ENCODE data around the gene CORO6.

Gene CORO6

GRCh38 chr17:29592850-29593551, 29.7 kb downstream of the CORO6 start, which contains the start of gene ANKRD13B:
Gene ANKRD13B (plus strand): TSS chr17:29593132. CDS start chr17:29593622, 490 bp downstream.
- ATAC-seq, result peak; percentile 11
- Mint-ChIP-seq H3K27me3 (no peaks in the 10 kb centered on the region), H3K9me3 (no peaks in the 10 kb centered on the region), H3K4me3 (peak within 1 kb of the TSS; percentile 84), H3K36me3 (no peaks in the 10 kb centered on the region), H3K27ac (peak within 1 kb of the TSS; percentile 73), H3K4me1 (peaks cover 51% of the 10 kb centered on the region)

- Mint-ChIP-seq H3K27me3 (no peaks in the 10 kb centered on the region), H3K4me1 (peaks cover 61% of the 10 kb centered on the region), H3K4me3 (peak overlapping the region; percentile 78), H3K27ac (peak overlapping the region; percentile 73), H3K9me3 (no peaks in the 10 kb centered on the region), H3K36me3 (no peaks in the 10 kb centered on the region)
- ATAC-seq, result peak; percentile 58
Measured at GRCh38 chr17:29591737-29592608, 30.7 kb downstream of the CORO6 start.

- no peaks in the 10 kb centered on the region for H3K27me3 Mint-ChIP-seq
- no peaks in the 10 kb centered on the region for H3K9me3 Mint-ChIP-seq
- peak overlapping the region; percentile 73 for H3K27ac Mint-ChIP-seq
- no peak for ATAC-seq
- H3K36me3 Mint-ChIP-seq, result no peaks in the 10 kb centered on the region
- peak overlapping the region; percentile 78 for H3K4me3 Mint-ChIP-seq
- H3K4me1 Mint-ChIP-seq, result peaks cover 67% of the 10 kb centered on the region
Measured at GRCh38 chr17:29591146-29591736, 31.5 kb downstream of the CORO6 start.

- no peak for ATAC-seq
- H3K27me3 Mint-ChIP-seq, result no peaks in the 10 kb centered on the region
- H3K27ac Mint-ChIP-seq, result peak overlapping the region; percentile 73
- peak overlapping the region; percentile 78 for H3K4me3 Mint-ChIP-seq
- peaks cover 72% of the 10 kb centered on the region for H3K4me1 Mint-ChIP-seq
- no peaks in the 10 kb centered on the region for H3K9me3 Mint-ChIP-seq
- no peaks in the 10 kb centered on the region for H3K36me3 Mint-ChIP-seq
Measured at GRCh38 chr17:29590411-29591145, 32.1 kb downstream of the CORO6 start.

GRCh38 chr17:29589524-29590410, 32.9 kb downstream of the CORO6 start, which contains the start of gene GIT1:
Gene GIT1 (minus strand): TSS chr17:29589648. CDS start chr17:29589378, 270 bp downstream.
- peak; percentile 87 for ATAC-seq
- Mint-ChIP-seq H3K4me1 (peaks cover 80% of the 10 kb centered on the region), H3K27ac (peak within 1 kb of the TSS; percentile 75), H3K36me3 (no peaks in the 10 kb centered on the region), H3K9me3 (no peaks in the 10 kb centered on the region), H3K4me3 (peak within 1 kb of the TSS; percentile 91), H3K27me3 (no peaks in the 10 kb centered on the region)

- Mint-ChIP-seq H3K27ac (peak overlapping the region; percentile 75), H3K9me3 (no peaks in the 10 kb centered on the region), H3K4me1 (peaks cover 83% of the 10 kb centered on the region), H3K36me3 (no peaks in the 10 kb centered on the region), H3K27me3 (no peaks in the 10 kb centered on the region), H3K4me3 (peak overlapping the region; percentile 91)
- ATAC-seq, result peak; percentile 39
Measured at GRCh38 chr17:29588562-29589411, 33.9 kb downstream of the CORO6 start.

GRCh38 chr17:29588017-29588561, 34.6 kb downstream of the CORO6 start:
- H3K36me3 Mint-ChIP-seq, result peaks cover 2% of the 10 kb centered on the region
- no peak for ATAC-seq
- H3K27ac Mint-ChIP-seq, result peak overlapping the region; percentile 75
- H3K4me1 Mint-ChIP-seq, result peaks cover 85% of the 10 kb centered on the region
- H3K4me3 Mint-ChIP-seq, result peak overlapping the region; percentile 91
- H3K27me3 Mint-ChIP-seq, result no peaks in the 10 kb centered on the region
- H3K9me3 Mint-ChIP-seq, result no peaks in the 10 kb centered on the region

- no peak for ATAC-seq
- H3K4me3 Mint-ChIP-seq, result peak overlapping the region; percentile 91
- H3K27ac Mint-ChIP-seq, result peak overlapping the region; percentile 75
- no peaks in the 10 kb centered on the region for H3K27me3 Mint-ChIP-seq
- H3K36me3 Mint-ChIP-seq, result peaks cover 7% of the 10 kb centered on the region
- H3K9me3 Mint-ChIP-seq, result no peaks in the 10 kb centered on the region
- peaks cover 80% of the 10 kb centered on the region for H3K4me1 Mint-ChIP-seq
Measured at GRCh38 chr17:29587591-29587990, 35.1 kb downstream of the CORO6 start.

GRCh38 chr17:29586676-29587469, 35.8 kb downstream of the CORO6 start:
- Mint-ChIP-seq H3K27ac (peak overlapping the region; percentile 75), H3K4me3 (no peak overlapping the region), H3K4me1 (peaks cover 73% of the 10 kb centered on the region), H3K36me3 (peaks cover 14% of the 10 kb centered on the region), H3K9me3 (no peaks in the 10 kb centered on the region), H3K27me3 (no peaks in the 10 kb centered on the region)
- no peak for ATAC-seq

GRCh38 chr17:29585080-29585751, 37.5 kb downstream of the CORO6 start:
- no peak for ATAC-seq
- H3K4me3 Mint-ChIP-seq, result no peak overlapping the region
- H3K4me1 Mint-ChIP-seq, result peaks cover 66% of the 10 kb centered on the region
- no peaks in the 10 kb centered on the region for H3K27me3 Mint-ChIP-seq
- peak overlapping the region; percentile 65 for H3K27ac Mint-ChIP-seq
- peaks cover 30% of the 10 kb centered on the region for H3K36me3 Mint-ChIP-seq
- no peaks in the 10 kb centered on the region for H3K9me3 Mint-ChIP-seq

GRCh38 chr17:29584452-29585079, 38.1 kb downstream of the CORO6 start:
- peaks cover 37% of the 10 kb centered on the region for H3K36me3 Mint-ChIP-seq
- peak overlapping the region; percentile 65 for H3K27ac Mint-ChIP-seq
- no peaks in the 10 kb centered on the region for H3K9me3 Mint-ChIP-seq
- ATAC-seq, result no peak
- H3K27me3 Mint-ChIP-seq, result no peaks in the 10 kb centered on the region
- no peak overlapping the region for H3K4me3 Mint-ChIP-seq
- peaks cover 62% of the 10 kb centered on the region for H3K4me1 Mint-ChIP-seq

All from stimulated activated memory B cell treated with anti-CD40 and anti-IgM and Interleukin-4, amounts not matched to agents 10 μg/mL and 1 μg/mL and 100 μg/mL, for 72 hours (primary cell).